ENCODE results near the gene CPXM1. TPM values are rescaled to one million over a fixed set of nuclear protein-coding genes. Genes with fewer than 3 reads are reported as not detected.

Gene CPXM1
- total and polyA plus RNA-seq, 2 donors (not counting 3 experiments of a cell fraction or from before 2014, with no cell fraction given): 18.9 to 20.3 TPM

GRCh38 chr20:2760297-2760951, 40.0 kb downstream of the CPXM1 start:
- TF ChIP-seq JUN (IDR thresholded peaks at IDR 0.05; ENCODE audit: borderline replicate concordance, insufficient read depth, insufficient read length, low read depth) (no peak), GATA2 (IDR thresholded peaks at IDR 0.05; ENCODE audit: insufficient read depth, insufficient read length, low read depth, low read length) (no peak), CTCF (IDR thresholded peaks at IDR 0.05; ENCODE audit: extremely low read depth in 1 of 2, insufficient read depth in 1 of 2, low read depth in 1 of 2, low read length in 2 of 2) (no peak), MYC (IDR thresholded peaks at IDR 0.05; ENCODE audit: low read depth, low read length) (no peak), POLR2A (IDR thresholded peaks at IDR 0.05; ENCODE audit: low read depth, low read length) (no peak), POLR2AphosphoS5 (IDR thresholded peaks at IDR 0.05; ENCODE audit: insufficient read depth, low read depth, low read length) (no peak), EZH2 (IDR thresholded peaks at IDR 0.05; ENCODE audit: borderline replicate concordance, low read depth, low read length, severe bottlenecking) (no peak), MAX (IDR thresholded peaks at IDR 0.05; ENCODE audit: insufficient read depth, insufficient read length) (no peak), FOS (IDR thresholded peaks at IDR 0.05; ENCODE audit: borderline replicate concordance, insufficient read depth, low read length) (no peak)
- Histone ChIP-seq H3K79me2 (ENCODE audit: control insufficient read depth, insufficient read depth, low read length) (no peaks in the 10 kb centered on the region), H3K36me3 (ENCODE audit: control insufficient read depth in 2 of 2, extremely low read depth in 1 of 2, insufficient read depth in 2 of 2, low read length in 2 of 2) (no peaks in the 10 kb centered on the region), H2AFZ (ENCODE audit: low read depth, low read length) (no peak overlapping the region), H3K4me2 (ENCODE audit: insufficient read depth, low read length) (no peak overlapping the region), H3K27ac (ENCODE audit: insufficient read depth, low read depth, low read length) (no peak overlapping the region), H3K9me3 (replicated peaks; ENCODE audit: control insufficient read depth, insufficient read depth, low read length) (no peaks in the 10 kb centered on the region), H3K4me3 (replicated peaks in 1 of 3; ENCODE audit: insufficient read depth in 1 of 3, low read depth in 1 of 3, low read length in 3 of 3) (no peak overlapping the region), H3K4me1 (ENCODE audit: control insufficient read depth, extremely low read depth, insufficient read depth, low read length) (no peaks in the 10 kb centered on the region), H3K27me3 (ENCODE audit: control insufficient read depth in 2 of 2, insufficient read depth in 2 of 2, low read length in 2 of 2) (peaks cover 0 to 3% of the 10 kb centered on the region in 2 experiments), H3K9ac (replicated peaks; ENCODE audit: extremely low read depth, insufficient read depth, low read length) (no peak overlapping the region), H3K9me1 (replicated peaks; ENCODE audit: control insufficient read depth, extremely low read depth, insufficient read depth, low read length) (no peaks in the 10 kb centered on the region), H4K20me1 (replicated peaks; ENCODE audit: control insufficient read depth, extremely low read depth, insufficient read depth, low read length) (no peaks in the 10 kb centered on the region)
- FAIRE-seq: no peak
- ChIA-PET CTCF (interaction anchor here (1.2 to 10.0 kb wide), 3 partner anchors 12 to 90 kb away, joined by 3 to 171 read pairs (median 4); no protein-coding TSS in a partner anchor), POLR2A (no interaction called here)
- dilution Hi-C loops (cut with MboI; ENCODE audit: extremely low pct_ligation_motif_present, low sequenced_read_pairs): no loop called here
- intact Hi-C loops (cut with micrococcal nuclease): no loop called here
- DNase-seq (ENCODE audit: low read depth, low spot score): no peak
- no TSS peak for BruUV-seq (replicated peaks)

Data from endothelial cell of umbilical vein (primary cell).